HEK293T (cell line): ENCODE measurements around the gene DAP.

ENCODE experiments used
- ARNT ChIP-seq: fragments of 450-650 bp; IDR thresholded peaks from 2 replicates; pipeline ENCODE4 v1.6.1; 2017; ENCODE audit warnings: mild to moderate bottlenecking
- BHLHE40 ChIP-seq: fragments of 450-650 bp; IDR thresholded peaks from 2 replicates; pipeline ENCODE4 v1.6.1; 2016; ENCODE audit warnings: mild to moderate bottlenecking, moderate library complexity, borderline replicate concordance
- ELF4 ChIP-seq: fragments of 450-650 bp; IDR thresholded peaks from 2 replicates; pipeline ENCODE4 v1.6.1; 2017; ENCODE audit warnings: antibody characterized with exemption
- FOXA1 ChIP-seq: fragments of 450-650 bp; IDR thresholded peaks from 2 replicates; pipeline ENCODE4 v1.6.1; 2016; ENCODE audit warnings: mild to moderate bottlenecking
- FOXM1 ChIP-seq: fragments of 450-650 bp; IDR thresholded peaks from 2 replicates; pipeline ENCODE4 v1.6.1; 2017; ENCODE audit warnings: mild to moderate bottlenecking, borderline replicate concordance
- HDGF ChIP-seq: fragments of 450-650 bp; IDR thresholded peaks from 2 replicates; pipeline ENCODE4 v1.6.1; 2017; ENCODE audit warnings: antibody characterized with exemption, borderline replicate concordance
- L3MBTL2 ChIP-seq: fragments of 450-650 bp; conservative IDR thresholded peaks from 2 replicates; pipeline ENCODE4 v1.6.1; 2016; ENCODE audit warnings: mild to moderate bottlenecking
- PKNOX1 ChIP-seq: fragments of 450-650 bp; IDR thresholded peaks from 2 replicates; pipeline ENCODE4 v1.6.1; 2016
- SP1 ChIP-seq: fragments of 450-650 bp; IDR thresholded peaks from 2 replicates; pipeline ENCODE4 v1.6.1; 2017
- ZNF384 ChIP-seq: fragments of 450-650 bp; IDR thresholded peaks from 2 replicates; pipeline ENCODE4 v1.6.1; 2016

- no peak for TF ChIP-seq BHLHE40
- TF ChIP-seq FOXM1: no peak
- TF ChIP-seq ZNF384: no peak
- TF ChIP-seq PKNOX1: peak; percentile 58
- no peak for TF ChIP-seq SP1
- TF ChIP-seq ARNT: no peak
- TF ChIP-seq L3MBTL2: no peak
- no peak for TF ChIP-seq ELF4
- no peak for TF ChIP-seq FOXA1
- TF ChIP-seq HDGF: no peak
Measured at GRCh38 chr5:10760096-10760920, 726 bp downstream of the DAP start.
